ENCODE results near the gene ARL16. TPM values are rescaled to one million over a fixed set of nuclear protein-coding genes. Genes with fewer than 3 reads are reported as not detected.

The ARL16 gene
- total and polyA plus RNA-seq, 2 experiments from 2014 or later = 40.4 to 54.9 TPM

- ATAC-seq (peak; percentile 5; the same call in 1 of the 3 replicates), DNase-seq (ENCODE audit: low spot score) (peak; percentile 63)
- no peaks in the 10 kb centered on the region for H3K9me3 Mint-ChIP-seq
- H3K27ac ChIP-seq (ENCODE audit: low read depth) = peak overlapping the region; percentile 66; the same call in 1 of the 2 replicates
- H3K4me1 Mint-ChIP-seq = peaks cover 25% of the 10 kb centered on the region
- H3K36me3 ChIP-seq (ENCODE audit: insufficient read depth) = peaks cover 17% of the 10 kb centered on the region
- H3K4me2 ChIP-seq = peak overlapping the region; percentile 99
- H3K4me1 ChIP-seq (ENCODE audit: insufficient read depth) = peaks cover 12% of the 10 kb centered on the region
- peak overlapping the region; percentile 98 for H3K4me3 Mint-ChIP-seq
- peaks cover 12% of the 10 kb centered on the region for H4K20me1 ChIP-seq (replicated peaks; ENCODE audit: insufficient read depth)
- H3K79me2 ChIP-seq (replicated peaks; ENCODE audit: insufficient read depth) = peaks cover 41% of the 10 kb centered on the region
- peak overlapping the region; percentile 99 for H3K4me3 ChIP-seq
- no peak for TF ChIP-seq EZH2phosphoT487 (IDR thresholded peaks at IDR 0.05; ENCODE audit: unreplicated experiment)
- TF ChIP-seq JUNB (IDR thresholded peaks at IDR 0.05; ENCODE audit: unreplicated experiment) = no peak
- TF ChIP-seq CTCF (conservative IDR thresholded peaks at IDR 0.05; ENCODE audit: low read depth in 2 of 2) = peak; percentile 43 to 65
- no peak for TF ChIP-seq NANOG (IDR thresholded peaks at IDR 0.05; ENCODE audit: borderline replicate concordance)
- peaks cover 27% of the 10 kb centered on the region for H3K27me3 Mint-ChIP-seq (ENCODE audit: insufficient read depth, low read depth, poor library complexity)
- no peaks in the 10 kb centered on the region for H3K9me2 ChIP-seq (ENCODE audit: insufficient read depth)
- no peak overlapping the region for H2AFZ ChIP-seq
- peak overlapping the region; percentile 70; the same call in 1 of the 2 replicates for H3K27ac Mint-ChIP-seq
- H3F3A ChIP-seq (replicated peaks; ENCODE audit: low read depth) = peaks cover 27% of the 10 kb centered on the region
- peaks cover 74% of the 10 kb centered on the region for H3K36me3 Mint-ChIP-seq (ENCODE audit: low read depth)
- H3K27me3 ChIP-seq (ENCODE audit: insufficient read depth) = no peaks in the 10 kb centered on the region
These were observed 15.8 kb downstream of the ARL16 start for GRCh38 chr17:81667754-81668153.

- peaks cover 25% of the 10 kb centered on the region for H3K4me1 Mint-ChIP-seq
- peaks cover 17% of the 10 kb centered on the region for H3K36me3 ChIP-seq (ENCODE audit: insufficient read depth)
- peaks cover 15% of the 10 kb centered on the region for H3K4me1 ChIP-seq (ENCODE audit: insufficient read depth)
- H3K27me3 ChIP-seq (ENCODE audit: insufficient read depth) = no peaks in the 10 kb centered on the region
- H3K36me3 Mint-ChIP-seq (ENCODE audit: low read depth) = peaks cover 62% of the 10 kb centered on the region
- ATAC-seq = peak; percentile 94
- no peaks in the 10 kb centered on the region for H3K9me2 ChIP-seq (ENCODE audit: insufficient read depth)
- no peaks in the 10 kb centered on the region for H3K9me3 Mint-ChIP-seq
- peak within 1 kb of the TSS; percentile 98 for H3K4me3 Mint-ChIP-seq
- peak within 1 kb of the TSS; percentile 95 for H3K27ac Mint-ChIP-seq
- peaks cover 41% of the 10 kb centered on the region for H3K79me2 ChIP-seq (replicated peaks; ENCODE audit: insufficient read depth)
- H3F3A ChIP-seq (replicated peaks; ENCODE audit: low read depth) = peaks cover 27% of the 10 kb centered on the region
- peak within 1 kb of the TSS; percentile 84 for H3K27ac ChIP-seq (ENCODE audit: low read depth)
- H3K4me3 ChIP-seq = peak within 1 kb of the TSS; percentile 99
- 0 out of 2 replicates have a peak within 1 kb of the TSS, but pooled peaks have one; percentile 56 for H2AFZ ChIP-seq
- H3K4me2 ChIP-seq = peak within 1 kb of the TSS; percentile 99
- peak; percentile 99 for DNase-seq (ENCODE audit: low spot score)
- H4K20me1 ChIP-seq (replicated peaks; ENCODE audit: insufficient read depth) = peaks cover 12% of the 10 kb centered on the region
- H3K27me3 Mint-ChIP-seq (ENCODE audit: insufficient read depth, low read depth, poor library complexity) = peaks cover 21% of the 10 kb centered on the region
- TF ChIP-seq CTCF (conservative IDR thresholded peaks at IDR 0.05; ENCODE audit: low read depth in 2 of 2) = no peak
- peak; percentile 87 for TF ChIP-seq ETS1 (IDR thresholded peaks at IDR 0.05)
- no peak for TF ChIP-seq JUNB (IDR thresholded peaks at IDR 0.05; ENCODE audit: unreplicated experiment)
- TF ChIP-seq ZNF462 (CRISPR knock-in tag; IDR thresholded peaks at IDR 0.05) = no peak
- peak; percentile 98 for TF ChIP-seq POLR2AphosphoS5 (IDR thresholded peaks at IDR 0.05; ENCODE audit: low read depth)
These were observed 17.0 kb downstream of the ARL16 start, which contains the start of the genes CCDC137 and OXLD1 for GRCh38 chr17:81666342-81667191. CCDC137 (plus strand) TSS chr17:81666737; CDS start chr17:81666767, 30 bp downstream. OXLD1 (minus strand) TSS chr17:81666605; CDS start chr17:81666577, 28 bp downstream.

Measured in GM23338 (cell line).